ENCODE results near the gene PDZRN4. TPM values are rescaled to one million over a fixed set of nuclear protein-coding genes. Genes with fewer than 3 reads are reported as not detected.

The PDZRN4 gene
- total RNA-seq, 1 experiment from 2014 or later = not detected

DNA sequence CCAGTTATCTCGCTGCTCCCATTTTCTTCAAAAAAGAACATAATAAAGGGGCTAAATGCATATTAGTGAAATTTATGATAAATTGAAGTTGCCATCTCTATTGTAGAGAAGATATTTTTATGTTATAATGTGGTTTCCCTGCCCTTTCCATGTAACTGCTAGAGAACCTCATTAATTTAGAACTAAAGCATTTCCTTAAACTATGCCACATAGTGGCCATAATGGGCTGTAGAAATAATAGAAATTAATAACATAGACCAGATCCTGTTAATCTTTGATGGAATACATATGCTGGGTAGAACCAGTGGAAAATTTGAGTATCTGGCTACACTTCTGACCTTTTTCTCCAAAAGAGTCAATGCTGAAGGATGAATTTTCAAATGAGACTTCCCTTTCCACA lies 376.7 kb downstream of the PDZRN4 start:
- no peaks in the 10 kb centered on the region for H3K27me3 ChIP-seq (replicated peaks; ENCODE audit: control insufficient read depth, insufficient read depth, low read length)
- intact Hi-C loops (cut with micrococcal nuclease; ENCODE audit: unreplicated experiment) = no loop called here
- ChIA-PET CTCF (interaction anchor here (0.6 kb wide), 1 partner anchor 917 kb away, joined by 3 read pairs; no protein-coding TSS in a partner anchor), POLR2A (no interaction called here)
- DNase-seq = no peak
- H3K4me1 ChIP-seq = no peaks in the 10 kb centered on the region
- no peaks in the 10 kb centered on the region for H3K9me3 Mint-ChIP-seq (ENCODE audit: unreplicated experiment)
- H3K36me3 Mint-ChIP-seq (ENCODE audit: insufficient read depth, unreplicated experiment) = no peaks in the 10 kb centered on the region
- no peak overlapping the region for H3K4me3 ChIP-seq (ENCODE audit: low read depth, low read length)
- BruUV-seq (replicated peaks) = no TSS peak
- H3K36me3 ChIP-seq (ENCODE audit: control insufficient read depth, insufficient read depth, low read length) = no peaks in the 10 kb centered on the region
- H3K4me1 Mint-ChIP-seq (ENCODE audit: low read depth, unreplicated experiment) = no peaks in the 10 kb centered on the region
- no peak for TF ChIP-seq CTCF (IDR thresholded peaks at IDR 0.05; ENCODE audit: insufficient read depth in 1 of 2, low read depth in 1 of 2, low read length in 1 of 2, severe bottlenecking in 1 of 2, unreplicated experiment in 1 of 2)
- no peak overlapping the region for H3K27ac Mint-ChIP-seq (ENCODE audit: unreplicated experiment)
- peaks cover 3% of the 10 kb centered on the region for H3K27me3 Mint-ChIP-seq (ENCODE audit: insufficient read depth, unreplicated experiment)
- no peaks in the 10 kb centered on the region for H3K9me3 ChIP-seq
- H3K4me3 Mint-ChIP-seq (ENCODE audit: unreplicated experiment) = no peak overlapping the region

DNA sequence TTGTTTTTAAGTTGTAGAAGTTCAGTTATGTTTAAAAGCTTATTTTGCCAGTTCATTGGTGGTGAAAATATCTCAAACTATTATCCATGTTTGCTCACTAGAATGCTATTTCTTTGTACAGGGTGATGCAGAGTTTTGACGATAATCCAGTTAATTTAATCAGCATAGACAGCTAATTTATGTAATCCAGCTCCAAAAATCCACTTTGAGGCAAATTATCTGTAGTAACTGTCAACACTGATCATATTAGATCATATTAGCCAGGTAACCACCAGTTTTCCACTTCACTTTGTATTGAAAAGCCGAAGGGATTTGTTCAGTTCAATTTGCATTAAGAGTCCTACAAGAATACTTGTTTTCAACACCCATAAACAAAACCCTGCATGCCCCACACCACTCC lies 378.6 kb downstream of the PDZRN4 start:
- no peaks in the 10 kb centered on the region for H3K4me1 ChIP-seq
- POLR2A ChIA-PET = no interaction called here

DNA sequence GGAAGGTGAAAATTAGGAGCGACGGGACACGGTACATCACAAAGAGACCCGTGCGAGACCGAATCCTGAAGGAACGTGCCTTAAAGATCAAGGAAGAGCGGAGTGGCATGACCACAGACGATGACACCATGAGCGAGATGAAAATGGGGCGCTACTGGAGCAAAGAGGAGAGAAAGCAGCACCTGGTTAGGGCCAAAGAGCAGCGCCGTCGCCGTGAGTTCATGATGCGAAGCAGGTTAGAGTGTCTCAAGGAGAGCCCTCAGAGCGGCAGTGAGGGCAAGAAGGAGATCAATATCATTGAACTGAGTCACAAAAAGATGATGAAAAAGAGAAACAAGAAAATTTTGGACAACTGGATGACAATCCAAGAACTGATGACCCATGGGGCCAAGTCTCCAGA lies 385.3 kb downstream of the PDZRN4 start:
- H3K27ac Mint-ChIP-seq (ENCODE audit: unreplicated experiment) = no peak overlapping the region
- H3K4me1 ChIP-seq = no peaks in the 10 kb centered on the region
- H3K4me3 Mint-ChIP-seq (ENCODE audit: unreplicated experiment) = no peak overlapping the region
- no peaks in the 10 kb centered on the region; the same call in 1 of the 2 replicates for H3K27me3 ChIP-seq (replicated peaks; ENCODE audit: control insufficient read depth, insufficient read depth, low read length)
- no peaks in the 10 kb centered on the region for H3K9me3 ChIP-seq
- intact Hi-C loops (cut with micrococcal nuclease; ENCODE audit: unreplicated experiment) = no loop called here
- no peaks in the 10 kb centered on the region for H3K36me3 ChIP-seq (ENCODE audit: control insufficient read depth, insufficient read depth, low read length)
- H3K4me1 Mint-ChIP-seq (ENCODE audit: low read depth, unreplicated experiment) = no peaks in the 10 kb centered on the region
- H3K27me3 Mint-ChIP-seq (ENCODE audit: insufficient read depth, unreplicated experiment) = no peaks in the 10 kb centered on the region
- BruUV-seq (replicated peaks) = no TSS peak
- no peaks in the 10 kb centered on the region for H3K36me3 Mint-ChIP-seq (ENCODE audit: insufficient read depth, unreplicated experiment)
- no peak for DNase-seq
- no peak for TF ChIP-seq CTCF (IDR thresholded peaks at IDR 0.05; ENCODE audit: insufficient read depth in 1 of 2, low read depth in 1 of 2, low read length in 1 of 2, severe bottlenecking in 1 of 2, unreplicated experiment in 1 of 2)
- CTCF ChIA-PET = no interaction called here
- no peaks in the 10 kb centered on the region for H3K9me3 Mint-ChIP-seq (ENCODE audit: unreplicated experiment)
- no peak overlapping the region for H3K4me3 ChIP-seq (ENCODE audit: low read depth, low read length)
- POLR2A ChIA-PET = no interaction called here

More for the DNA sequence above, 378.6 kb downstream of the PDZRN4 start:
- no TSS peak for BruUV-seq (replicated peaks)
- no peak for TF ChIP-seq CTCF (IDR thresholded peaks at IDR 0.05; ENCODE audit: insufficient read depth in 1 of 2, low read depth in 1 of 2, low read length in 1 of 2, severe bottlenecking in 1 of 2, unreplicated experiment in 1 of 2)
- no peaks in the 10 kb centered on the region for H3K36me3 Mint-ChIP-seq (ENCODE audit: insufficient read depth, unreplicated experiment)
- H3K36me3 ChIP-seq (ENCODE audit: control insufficient read depth, insufficient read depth, low read length) = no peaks in the 10 kb centered on the region
- H3K4me1 Mint-ChIP-seq (ENCODE audit: low read depth, unreplicated experiment) = no peaks in the 10 kb centered on the region
- H3K27me3 Mint-ChIP-seq (ENCODE audit: insufficient read depth, unreplicated experiment) = peaks cover 3% of the 10 kb centered on the region
- CTCF ChIA-PET = no interaction called here
- no peaks in the 10 kb centered on the region for H3K9me3 Mint-ChIP-seq (ENCODE audit: unreplicated experiment)
- DNase-seq = no peak
- no peak overlapping the region for H3K27ac Mint-ChIP-seq (ENCODE audit: unreplicated experiment)
- no peak overlapping the region for H3K4me3 ChIP-seq (ENCODE audit: low read depth, low read length)
- no peaks in the 10 kb centered on the region for H3K27me3 ChIP-seq (replicated peaks; ENCODE audit: control insufficient read depth, insufficient read depth, low read length)
- H3K9me3 ChIP-seq = no peaks in the 10 kb centered on the region
- intact Hi-C loops (cut with micrococcal nuclease; ENCODE audit: unreplicated experiment) = no loop called here
- H3K4me3 Mint-ChIP-seq (ENCODE audit: unreplicated experiment) = no peak overlapping the region

Data from Caco-2 (cell line).